Erythroblast (primary cell): Measurements from ENCODE around the gene SARM1.

ENCODE experiments used
- DNase-seq, 2 experiments: peaks; one replicate each; lab custom pipeline; 2025; lab: John Stamatoyannopoulos, UW
- GATA1 ChIP-seq: IDR thresholded peaks from 2 replicates; pipeline ENCODE4 v1.6.1; 2011; ENCODE audit warnings: low read depth, mild to moderate bottlenecking, control low read depth, low read length, moderate library complexity
- POLR2A ChIP-seq: IDR thresholded peaks from 2 replicates; pipeline ENCODE4 v1.6.1; 2011; ENCODE audit warnings: mild to moderate bottlenecking, low read length

Gene SARM1

GRCh38 chr17:28346199-28346580, 25.3 kb upstream of the SARM1 start:
- DNase-seq, result no peak
- TF ChIP-seq GATA1 (no peak), POLR2A (no peak)

- peak in 1 of 2 experiments; percentile 26 for DNase-seq
Measured at GRCh38 chr17:28346746-28347246, 24.7 kb upstream of the SARM1 start.

GRCh38 chr17:28347261-28347891, 24.1 kb upstream of the SARM1 start:
- DNase-seq, result no peak
- no peak for TF ChIP-seq GATA1
- peak; percentile 15 for TF ChIP-seq POLR2A

More at GRCh38 chr17:28346746-28347246, 24.7 kb upstream of the SARM1 start:
- TF ChIP-seq GATA1 (no peak), POLR2A (no peak)

GRCh38 chr17:28348979-28349378, 22.5 kb upstream of the SARM1 start:
- TF ChIP-seq POLR2A (no peak), GATA1 (no peak)

GRCh38 chr17:28350271-28350670, 21.2 kb upstream of the SARM1 start:
- no peak for DNase-seq
- no peak for TF ChIP-seq GATA1
- no peak for TF ChIP-seq POLR2A

More at GRCh38 chr17:28348979-28349378, 22.5 kb upstream of the SARM1 start:
- DNase-seq, result no peak

- DNase-seq, result peak; percentile 97 to 98
- TF ChIP-seq POLR2A, result peak; percentile 96
- no peak for TF ChIP-seq GATA1
Measured at GRCh38 chr17:28357061-28357900, 14.2 kb upstream of the SARM1 start, which contains the start of gene POLDIP2. Gene POLDIP2, minus strand, starts transcription at chr17:28357527. Its CDS starts 79 bp downstream, at chr17:28357448.

GRCh38 chr17:28357901-28358197, 13.6 kb upstream of the SARM1 start:
- TF ChIP-seq POLR2A, result no peak
- TF ChIP-seq GATA1, result no peak

GRCh38 chr17:28363186-28363585, 8.3 kb upstream of the SARM1 start:
- DNase-seq, result no peak
- TF ChIP-seq POLR2A (no peak), GATA1 (no peak)

More at GRCh38 chr17:28357901-28358197, 13.6 kb upstream of the SARM1 start:
- no peak for DNase-seq

GRCh38 chr17:28363776-28364650, 7.5 kb upstream of the SARM1 start:
- DNase-seq, result no peak
- TF ChIP-seq GATA1, result no peak
- no peak for TF ChIP-seq POLR2A

GRCh38 chr17:28364665-28365363, 6.7 kb upstream of the SARM1 start, which contains the start of gene SEBOX:
Gene SEBOX, minus strand, starts transcription at chr17:28365199. Its CDS starts 48 bp downstream, at chr17:28365151.
- no peak for TF ChIP-seq GATA1
- no peak for TF ChIP-seq POLR2A
- no peak for DNase-seq

GRCh38 chr17:28365487-28365886, 6.0 kb upstream of the SARM1 start:
- DNase-seq, result no peak
- no peak for TF ChIP-seq GATA1
- no peak for TF ChIP-seq POLR2A

- TF ChIP-seq POLR2A (no peak), GATA1 (no peak)
- no peak for DNase-seq
Measured at GRCh38 chr17:28366605-28367004, 4.9 kb upstream of the SARM1 start.

- TF ChIP-seq POLR2A (no peak), GATA1 (no peak)
- DNase-seq, result no peak
Measured at GRCh38 chr17:28367641-28368305, 3.7 kb upstream of the SARM1 start.
